ENCODE data around the gene CARM1.

DNA sequence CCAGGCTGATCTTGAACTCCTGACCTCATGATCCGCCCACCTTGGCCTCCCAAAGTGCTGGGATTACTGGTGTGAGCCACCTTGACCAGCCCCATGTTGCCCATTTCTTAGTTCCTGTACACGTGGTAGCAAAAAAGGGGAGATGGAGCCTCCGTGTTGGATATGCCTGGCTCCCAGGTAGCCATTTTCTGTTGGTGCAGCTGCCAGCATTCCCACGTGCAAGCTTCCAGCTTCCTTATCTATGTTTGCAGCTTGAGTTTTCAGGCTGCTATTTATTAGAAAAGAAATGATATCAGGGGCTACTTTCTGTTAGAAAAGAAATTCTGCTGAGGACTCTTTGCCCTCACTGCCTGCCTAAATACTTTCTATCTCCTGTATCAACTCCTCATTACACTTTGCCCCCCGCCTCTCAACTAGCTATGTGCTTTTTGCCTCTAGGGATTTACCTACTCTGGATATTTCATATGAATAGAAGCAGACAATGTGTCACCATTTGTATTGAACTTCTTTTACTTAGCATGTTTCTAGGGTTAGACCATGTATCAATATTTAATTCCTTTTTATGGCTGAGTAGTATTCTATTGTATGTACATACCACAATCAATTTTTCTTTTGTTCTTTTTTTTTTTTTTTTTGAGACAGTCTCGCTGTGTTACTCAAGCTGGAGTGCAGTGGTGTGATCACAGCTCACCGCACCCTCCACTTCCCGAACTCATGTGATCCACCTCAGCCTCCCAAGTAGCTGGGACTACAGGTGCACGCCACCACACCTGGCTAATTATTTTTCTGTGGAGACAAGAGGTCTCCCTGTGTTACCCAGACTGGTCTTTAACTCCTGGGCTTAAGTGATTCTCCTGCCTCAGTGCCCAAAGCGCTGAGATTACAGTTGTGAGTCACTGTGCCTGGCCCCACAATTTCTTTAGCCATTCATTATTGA is 32.0 kb upstream of the CARM1 start:
- TF ChIP-seq, protein P1, sequence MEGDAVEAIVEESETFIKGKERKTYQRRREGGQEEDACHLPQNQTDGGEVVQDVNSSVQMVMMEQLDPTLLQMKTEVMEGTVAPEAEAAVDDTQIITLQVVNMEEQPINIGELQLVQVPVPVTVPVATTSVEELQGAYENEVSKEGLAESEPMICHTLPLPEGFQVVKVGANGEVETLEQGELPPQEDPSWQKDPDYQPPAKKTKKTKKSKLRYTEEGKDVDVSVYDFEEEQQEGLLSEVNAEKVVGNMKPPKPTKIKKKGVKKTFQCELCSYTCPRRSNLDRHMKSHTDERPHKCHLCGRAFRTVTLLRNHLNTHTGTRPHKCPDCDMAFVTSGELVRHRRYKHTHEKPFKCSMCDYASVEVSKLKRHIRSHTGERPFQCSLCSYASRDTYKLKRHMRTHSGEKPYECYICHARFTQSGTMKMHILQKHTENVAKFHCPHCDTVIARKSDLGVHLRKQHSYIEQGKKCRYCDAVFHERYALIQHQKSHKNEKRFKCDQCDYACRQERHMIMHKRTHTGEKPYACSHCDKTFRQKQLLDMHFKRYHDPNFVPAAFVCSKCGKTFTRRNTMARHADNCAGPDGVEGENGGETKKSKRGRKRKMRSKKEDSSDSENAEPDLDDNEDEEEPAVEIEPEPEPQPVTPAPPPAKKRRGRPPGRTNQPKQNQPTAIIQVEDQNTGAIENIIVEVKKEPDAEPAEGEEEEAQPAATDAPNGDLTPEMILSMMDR (IDR thresholded peaks at IDR 0.05) = no peak
- no peak for TF ChIP-seq POLR2A (IDR thresholded peaks at IDR 0.05)

Measured in stomach (tissue), 4 donors.